ENCODE measurements around the gene HIRIP3.

GRCh38 chr16:29950806-29951461 lies 44.5 kb downstream of the HIRIP3 start:
- TF ChIP-seq CTCF (conservative IDR thresholded peaks at IDR 0.05; ENCODE audit: low read depth in 2 of 2), result no peak
- TF ChIP-seq POLR2AphosphoS5 (IDR thresholded peaks at IDR 0.05; ENCODE audit: low read depth), result no peak
- TF ChIP-seq CREB1 (CRISPR knock-in tag; IDR thresholded peaks at IDR 0.05; ENCODE audit: low read depth), result no peak

Measured in GM23338 (cell line).